ENCODE data around the gene EPB41.

The EPB41 gene

DNA sequence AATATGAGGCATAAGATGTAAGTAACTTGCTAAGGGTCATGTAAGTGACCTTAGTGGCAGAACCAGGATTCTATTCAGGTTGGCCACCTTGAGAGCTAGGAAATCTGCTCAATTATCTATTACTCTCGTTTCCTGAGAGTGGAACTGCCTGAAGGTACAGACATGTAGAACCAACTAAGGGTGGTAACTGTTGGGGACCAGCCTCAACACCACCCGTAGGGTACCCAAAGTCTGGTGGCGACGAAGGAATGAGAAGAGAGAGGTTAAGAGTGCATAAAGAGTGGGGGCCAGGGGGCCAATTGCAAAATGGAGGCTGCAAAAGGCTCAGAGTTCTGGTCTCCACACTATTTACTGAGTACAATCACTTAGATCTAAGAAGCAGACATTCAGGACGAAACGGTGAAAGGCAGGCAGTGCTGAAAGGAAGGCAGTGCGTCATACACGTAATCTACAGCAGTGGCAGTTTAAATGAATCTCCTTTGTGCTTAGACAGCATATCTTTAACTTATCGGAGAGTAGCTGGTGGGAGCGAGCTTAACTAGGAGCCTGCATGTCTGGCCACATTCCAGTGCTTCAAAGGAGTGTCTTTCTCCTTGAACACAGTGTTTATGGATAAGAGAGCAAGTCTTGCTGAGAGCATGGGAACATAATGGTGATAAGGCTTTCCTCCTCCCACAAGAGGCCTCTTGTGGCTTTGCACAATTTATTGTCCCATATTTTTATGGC, 242.3 kb downstream of the EPB41 start:
- no peak for TF ChIP-seq CTCF (IDR thresholded peaks at IDR 0.05; ENCODE audit: control insufficient read depth, insufficient read depth, low read depth, low read length, missing control alignments)
- no peak overlapping the region for H3K4me3 ChIP-seq (ENCODE audit: control insufficient read depth, low read depth, low read length)
- no peak for DNase-seq (ENCODE audit: low read depth)

- no peak for TF ChIP-seq CTCF (IDR thresholded peaks at IDR 0.05; ENCODE audit: control insufficient read depth, insufficient read depth, low read depth, low read length, missing control alignments)
- no peak for DNase-seq (ENCODE audit: low read depth)
Observed at GRCh38 chr1:29157269-29157601, 242.9 kb downstream of the EPB41 start.

DNA sequence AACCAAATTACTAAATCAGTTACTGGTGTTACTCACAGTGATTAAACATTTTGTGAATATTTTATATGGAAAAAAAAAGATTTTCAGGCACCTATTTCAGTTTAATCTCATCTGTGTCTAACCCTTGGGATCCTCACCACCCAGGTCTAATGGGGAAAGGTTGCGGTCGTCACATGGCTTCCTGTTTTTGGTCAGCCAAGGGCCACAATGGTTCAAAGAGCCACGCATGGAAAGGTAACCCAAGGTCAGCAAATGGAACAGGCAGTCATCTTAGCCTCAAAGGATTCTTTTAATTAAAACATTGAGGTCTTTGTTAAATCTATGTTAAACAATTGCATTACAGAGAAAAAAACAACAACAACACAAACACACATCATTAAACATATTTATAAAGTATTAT, 245.4 kb downstream of the EPB41 start:
- TF ChIP-seq CTCF (IDR thresholded peaks at IDR 0.05; ENCODE audit: control insufficient read depth, insufficient read depth, low read depth, low read length, missing control alignments) = no peak
- no peak for DNase-seq (ENCODE audit: low read depth)
- no peak overlapping the region for H3K4me3 ChIP-seq (ENCODE audit: control insufficient read depth, low read depth, low read length)

More at GRCh38 chr1:29157269-29157601, 242.9 kb downstream of the EPB41 start:
- H3K4me3 ChIP-seq (ENCODE audit: control insufficient read depth, low read depth, low read length) = no peak overlapping the region

DNA sequence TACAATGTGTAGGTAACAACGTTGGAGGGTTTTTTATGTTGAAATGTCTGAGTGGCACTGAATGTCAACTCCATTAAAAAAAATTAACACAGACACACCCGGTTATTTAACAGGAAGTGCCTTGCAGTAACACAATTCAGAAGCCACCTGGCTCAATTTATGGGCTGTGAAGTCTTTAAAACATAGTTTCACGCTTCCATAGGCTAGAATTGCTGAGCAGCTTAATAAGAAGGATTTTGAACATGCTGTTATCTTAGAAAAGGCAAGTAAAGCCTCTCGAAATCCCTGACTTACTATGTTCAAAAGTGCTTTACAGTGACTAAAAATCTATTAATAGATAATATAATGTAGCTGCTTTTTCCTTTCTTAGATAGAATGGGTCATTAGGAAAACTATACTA, 247.7 kb downstream of the EPB41 start:
- no peak for TF ChIP-seq CTCF (IDR thresholded peaks at IDR 0.05; ENCODE audit: control insufficient read depth, insufficient read depth, low read depth, low read length, missing control alignments)
- no peak overlapping the region for H3K4me3 ChIP-seq (ENCODE audit: control insufficient read depth, low read depth, low read length)
- no peak for DNase-seq (ENCODE audit: low read depth)

DNA sequence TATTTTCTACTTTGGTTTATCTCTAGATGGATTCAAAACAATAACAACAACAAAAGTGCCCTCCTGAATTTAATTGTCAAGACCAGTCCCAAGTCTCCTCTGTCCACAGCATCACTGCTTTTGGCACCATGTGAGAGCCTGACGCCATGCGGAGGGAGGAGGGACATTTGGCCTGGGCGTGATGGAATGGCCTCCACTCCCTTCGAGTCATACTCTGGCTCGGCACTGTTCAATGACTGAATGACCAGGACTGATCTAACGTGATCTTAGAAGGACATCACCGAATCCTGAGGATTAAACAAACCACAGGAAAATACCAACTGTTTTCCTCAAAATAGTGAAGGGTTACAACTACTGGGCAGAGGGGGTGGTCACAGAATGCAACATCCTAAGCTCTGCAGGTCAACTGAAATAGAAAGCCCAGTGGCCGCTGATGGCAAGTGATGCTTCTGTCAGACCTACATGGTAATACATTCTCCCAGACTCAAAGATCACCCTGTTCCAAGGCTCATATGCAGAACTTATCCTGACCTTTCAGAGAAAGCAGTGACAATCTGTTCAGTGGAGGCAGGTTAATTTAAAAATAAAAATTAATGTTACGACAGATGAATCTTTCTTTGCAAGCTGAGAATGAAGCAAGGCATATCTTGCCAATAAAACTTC, 248.2 kb downstream of the EPB41 start:
- no peak overlapping the region for H3K4me3 ChIP-seq (ENCODE audit: control insufficient read depth, low read depth, low read length)
- TF ChIP-seq CTCF (IDR thresholded peaks at IDR 0.05; ENCODE audit: control insufficient read depth, insufficient read depth, low read depth, low read length, missing control alignments) = no peak
- DNase-seq (ENCODE audit: low read depth) = no peak

- no peak for TF ChIP-seq CTCF (IDR thresholded peaks at IDR 0.05; ENCODE audit: control insufficient read depth, insufficient read depth, low read depth, low read length, missing control alignments)
- no peak for DNase-seq (ENCODE audit: low read depth)
- H3K4me3 ChIP-seq (ENCODE audit: control insufficient read depth, low read depth, low read length) = no peak overlapping the region
Observed at GRCh38 chr1:29164588-29164987, 250.2 kb downstream of the EPB41 start.

Data from AG09309 (cell line).